Measurements from ENCODE around the gene MIA2. TPM values are rescaled to one million over a fixed set of nuclear protein-coding genes. Genes with fewer than 3 reads are reported as not detected.

The MIA2 gene
- total RNA-seq, 1 donor from 2014 or later: 24.7 TPM

GRCh38 chr14:39381366-39381765 lies 147.7 kb downstream of the MIA2 start:
- DNase-seq: no peak
- Histone ChIP-seq H3K27me3 (ENCODE audit: low read depth) (no peaks in the 10 kb centered on the region), H3K36me3 (no peaks in the 10 kb centered on the region), H3K4me1 (peaks cover 14% of the 10 kb centered on the region), H3K9me3 (replicated peaks) (no peaks in the 10 kb centered on the region), H3K4me3 (no peak overlapping the region), H3K27ac (replicated peaks) (no peak overlapping the region)
- TF ChIP-seq CTCF (IDR thresholded peaks at IDR 0.05; ENCODE audit: borderline replicate concordance): no peak
- intact Hi-C loops (cut with micrococcal nuclease): no loop called here

- no peak for DNase-seq
- no peak for TF ChIP-seq CTCF (IDR thresholded peaks at IDR 0.05; ENCODE audit: borderline replicate concordance)
- Histone ChIP-seq H3K4me1 (peaks cover 3% of the 10 kb centered on the region), H3K9me3 (replicated peaks) (no peaks in the 10 kb centered on the region), H3K27ac (replicated peaks) (no peak overlapping the region), H3K27me3 (ENCODE audit: low read depth) (no peaks in the 10 kb centered on the region), H3K4me3 (no peak overlapping the region), H3K36me3 (no peaks in the 10 kb centered on the region)
- intact Hi-C loops (cut with micrococcal nuclease): no loop called here
Observed at GRCh38 chr14:39382463-39382862, 148.7 kb downstream of the MIA2 start.

GRCh38 chr14:39383026-39383660 lies 149.4 kb downstream of the MIA2 start:
- peaks cover 3% of the 10 kb centered on the region for H3K4me1 ChIP-seq
- DNase-seq: no peak
- H3K36me3 ChIP-seq: no peaks in the 10 kb centered on the region
- H3K27me3 ChIP-seq (ENCODE audit: low read depth): no peaks in the 10 kb centered on the region
- H3K4me3 ChIP-seq: no peak overlapping the region
- H3K9me3 ChIP-seq (replicated peaks): no peaks in the 10 kb centered on the region
- intact Hi-C loops (cut with micrococcal nuclease): no loop called here
- no peak overlapping the region for H3K27ac ChIP-seq (replicated peaks)
- TF ChIP-seq CTCF (IDR thresholded peaks at IDR 0.05; ENCODE audit: borderline replicate concordance): no peak

GRCh38 chr14:39383741-39384140 lies 150.0 kb downstream of the MIA2 start:
- Histone ChIP-seq H3K36me3 (no peaks in the 10 kb centered on the region), H3K4me3 (no peak overlapping the region), H3K27ac (replicated peaks) (no peak overlapping the region), H3K9me3 (replicated peaks) (no peaks in the 10 kb centered on the region), H3K27me3 (ENCODE audit: low read depth) (no peaks in the 10 kb centered on the region), H3K4me1 (peaks cover 3% of the 10 kb centered on the region)
- no peak for DNase-seq
- intact Hi-C loops (cut with micrococcal nuclease): no loop called here
- no peak for TF ChIP-seq CTCF (IDR thresholded peaks at IDR 0.05; ENCODE audit: borderline replicate concordance)

GRCh38 chr14:39384177-39384576 lies 150.5 kb downstream of the MIA2 start:
- peaks cover 3% of the 10 kb centered on the region for H3K4me1 ChIP-seq
- no peak for DNase-seq
- no peak overlapping the region for H3K4me3 ChIP-seq
- H3K27ac ChIP-seq (replicated peaks): no peak overlapping the region
- no peaks in the 10 kb centered on the region for H3K9me3 ChIP-seq (replicated peaks)
- no peak for TF ChIP-seq CTCF (IDR thresholded peaks at IDR 0.05; ENCODE audit: borderline replicate concordance)
- intact Hi-C loops (cut with micrococcal nuclease): no loop called here
- no peaks in the 10 kb centered on the region for H3K36me3 ChIP-seq
- no peaks in the 10 kb centered on the region for H3K27me3 ChIP-seq (ENCODE audit: low read depth)
